MM.1S (cell line): Measurements from ENCODE around the gene MLXIPL.

Source experiments
- DNase-seq: peaks from one replicate; pipeline ENCODE4 v3.0.0-alpha.2; 2015
- H2AFZ ChIP-seq: fragments of 300-600 bp; sonication (generic); 2 replicates; pipeline ENCODE4 v1.6.0; 2016; ENCODE audit warnings: antibody characterized with exemption, low read length
- H3F3A ChIP-seq: fragments of 300-600 bp; sonication (generic); 2 replicates; pipeline ENCODE4 v1.6.1; 2016; ENCODE audit warnings: mild to moderate bottlenecking, antibody characterized with exemption, low read length, moderate library complexity, mixed read lengths; ENCODE audit not compliant: insufficient read depth
- H3K27ac ChIP-seq: fragments of 300-600 bp; sonication (generic); 2 replicates; pipeline ENCODE4 v1.5.1; 2016; ENCODE audit warnings: mild to moderate bottlenecking, low read length
- H3K27me3 ChIP-seq: fragments of 300-600 bp; sonication (generic); replicated peaks from 2 replicates; pipeline ENCODE4 v1.6.0; 2016; ENCODE audit warnings: low read length; ENCODE audit not compliant: insufficient read depth
- H3K36me3 ChIP-seq: fragments of 300-600 bp; sonication (generic); replicated peaks from 2 replicates; pipeline ENCODE4 v1.6.1; 2016; ENCODE audit warnings: mild to moderate bottlenecking, low read length, mixed read lengths; ENCODE audit not compliant: insufficient read depth
- H3K4me1 ChIP-seq: fragments of 300-600 bp; sonication (generic); 2 replicates; pipeline ENCODE4 v1.6.1; 2016; ENCODE audit warnings: low read length, mixed read lengths
- H3K4me2 ChIP-seq: fragments of 300-600 bp; sonication (generic); 2 replicates; pipeline ENCODE4 v1.6.0; 2016; ENCODE audit warnings: low read depth, low read length
- H3K4me3 ChIP-seq: fragments of 300-600 bp; sonication (generic); 2 replicates; pipeline ENCODE4 v1.5.1; 2016; ENCODE audit warnings: low read length, mixed read lengths
- H3K79me2 ChIP-seq: fragments of 300-600 bp; sonication (generic); 2 replicates; pipeline ENCODE4 v1.6.1; 2016; ENCODE audit warnings: mixed run types, low read length, mixed read lengths
- H3K9ac ChIP-seq: fragments of 300-600 bp; sonication (generic); 2 replicates; pipeline ENCODE4 v1.6.1; 2016; ENCODE audit warnings: low read length, mixed read lengths
- H3K9me2 ChIP-seq: fragments of 300-600 bp; sonication (generic); replicated peaks from 2 replicates; pipeline ENCODE4 v1.6.1; 2016; ENCODE audit warnings: mild to moderate bottlenecking, low read length, mixed read lengths; ENCODE audit not compliant: insufficient read depth
- H3K9me3 ChIP-seq: fragments of 300-600 bp; sonication (generic); replicated peaks from 2 replicates; pipeline ENCODE4 v1.6.1; 2016; ENCODE audit warnings: mild to moderate bottlenecking, low read length, mixed read lengths; ENCODE audit not compliant: insufficient read depth
- H4K20me1 ChIP-seq: fragments of 300-600 bp; sonication (generic); 2 replicates; pipeline ENCODE4 v1.6.1; 2016; ENCODE audit warnings: mild to moderate bottlenecking, low read length, moderate library complexity, mixed read lengths; ENCODE audit not compliant: insufficient read depth
- CTCF ChIP-seq: fragments of 300-600 bp; sonication (generic); IDR thresholded peaks from 2 replicates; pipeline ENCODE4 v1.5.1; 2016; ENCODE audit warnings: antibody characterized with exemption, low read length, mixed read lengths
- EZH2 ChIP-seq: fragments of 300-600 bp; sonication (generic); optimal IDR thresholded peaks from 2 replicates; pipeline ENCODE3; 2017; ENCODE audit warnings: low read depth, mild to moderate bottlenecking, antibody characterized with exemption, low read length, mixed read lengths
- EZH2phosphoT487 ChIP-seq: fragments of 300-600 bp; sonication (generic); IDR thresholded peaks from 2 replicates; pipeline ENCODE4 v1.6.1; 2018; ENCODE audit warnings: antibody characterized with exemption, low read length

MLXIPL gene

GRCh38 chr7:73577627-73578341 lies 46.5 kb downstream of the MLXIPL start:
- no peaks in the 10 kb centered on the region for H3K9me3 ChIP-seq
- no peaks in the 10 kb centered on the region for H4K20me1 ChIP-seq
- H3K4me3 ChIP-seq: peak overlapping the region; percentile 92
- H3K4me1 ChIP-seq: 0 out of 2 replicates have a peak, but pooled peaks cover 3% of the 10 kb centered on the region
- H3K79me2 ChIP-seq: peaks cover 42% of the 10 kb centered on the region
- no peaks in the 10 kb centered on the region for H3K27me3 ChIP-seq
- peak; percentile 35 for DNase-seq
- H3K9me2 ChIP-seq: no peaks in the 10 kb centered on the region
- H3K9ac ChIP-seq: peak overlapping the region; percentile 94
- H2AFZ ChIP-seq: peak overlapping the region; percentile 41
- H3K27ac ChIP-seq: peak overlapping the region; percentile 50; the same call in 1 of the 2 replicates
- peaks cover 4% of the 10 kb centered on the region; the same call in 1 of the 2 replicates for H3F3A ChIP-seq
- TF ChIP-seq CTCF (no peak), EZH2phosphoT487 (no peak), EZH2 (no peak)
- peak overlapping the region; percentile 96 for H3K4me2 ChIP-seq
- 0 out of 2 replicates have a peak, but pooled peaks cover 10% of the 10 kb centered on the region for H3K36me3 ChIP-seq

- Histone ChIP-seq H3K79me2 (peaks cover 42% of the 10 kb centered on the region), H3K9me2 (no peaks in the 10 kb centered on the region), H3K4me1 (no peaks in the 10 kb centered on the region), H2AFZ (no peak overlapping the region), H3K27ac (no peak overlapping the region), H3K36me3 (peaks cover 10% of the 10 kb centered on the region; the same call in 1 of the 2 replicates), H3K27me3 (no peaks in the 10 kb centered on the region), H3K4me3 (no peak overlapping the region), H3F3A (no peaks in the 10 kb centered on the region), H3K4me2 (no peak overlapping the region), H3K9ac (no peak overlapping the region), H3K9me3 (no peaks in the 10 kb centered on the region), H4K20me1 (no peaks in the 10 kb centered on the region)
- TF ChIP-seq CTCF (no peak), EZH2phosphoT487 (no peak), EZH2 (no peak)
- DNase-seq: no peak
Observed at GRCh38 chr7:73573791-73574190, 50.5 kb downstream of the MLXIPL start.

GRCh38 chr7:73573276-73573675 lies 51.0 kb downstream of the MLXIPL start:
- no peak for DNase-seq
- H3K27ac ChIP-seq: no peak overlapping the region
- TF ChIP-seq EZH2phosphoT487: no peak
- TF ChIP-seq EZH2: no peak
- no peak for TF ChIP-seq CTCF
- H3K4me3 ChIP-seq: no peak overlapping the region
- peaks cover 2% of the 10 kb centered on the region; the same call in 1 of the 2 replicates for H3F3A ChIP-seq
- H3K9me3 ChIP-seq: no peaks in the 10 kb centered on the region
- H3K9ac ChIP-seq: no peak overlapping the region
- peaks cover 41% of the 10 kb centered on the region for H3K79me2 ChIP-seq
- no peaks in the 10 kb centered on the region for H3K9me2 ChIP-seq
- no peak overlapping the region for H2AFZ ChIP-seq
- no peaks in the 10 kb centered on the region for H4K20me1 ChIP-seq
- H3K4me2 ChIP-seq: no peak overlapping the region
- peaks cover 10% of the 10 kb centered on the region; the same call in 1 of the 2 replicates for H3K36me3 ChIP-seq
- no peaks in the 10 kb centered on the region for H3K4me1 ChIP-seq
- no peaks in the 10 kb centered on the region for H3K27me3 ChIP-seq
